ENCODE measurements around the gene PDE4D. TPM values are rescaled to one million over a fixed set of nuclear protein-coding genes. Genes with fewer than 3 reads are reported as not detected.

The PDE4D gene
- total and polyA plus RNA-seq, 2 donors (not counting 3 experiments of a cell fraction or from before 2014, with no cell fraction given), result 34.5 to 51.2 TPM

DNA sequence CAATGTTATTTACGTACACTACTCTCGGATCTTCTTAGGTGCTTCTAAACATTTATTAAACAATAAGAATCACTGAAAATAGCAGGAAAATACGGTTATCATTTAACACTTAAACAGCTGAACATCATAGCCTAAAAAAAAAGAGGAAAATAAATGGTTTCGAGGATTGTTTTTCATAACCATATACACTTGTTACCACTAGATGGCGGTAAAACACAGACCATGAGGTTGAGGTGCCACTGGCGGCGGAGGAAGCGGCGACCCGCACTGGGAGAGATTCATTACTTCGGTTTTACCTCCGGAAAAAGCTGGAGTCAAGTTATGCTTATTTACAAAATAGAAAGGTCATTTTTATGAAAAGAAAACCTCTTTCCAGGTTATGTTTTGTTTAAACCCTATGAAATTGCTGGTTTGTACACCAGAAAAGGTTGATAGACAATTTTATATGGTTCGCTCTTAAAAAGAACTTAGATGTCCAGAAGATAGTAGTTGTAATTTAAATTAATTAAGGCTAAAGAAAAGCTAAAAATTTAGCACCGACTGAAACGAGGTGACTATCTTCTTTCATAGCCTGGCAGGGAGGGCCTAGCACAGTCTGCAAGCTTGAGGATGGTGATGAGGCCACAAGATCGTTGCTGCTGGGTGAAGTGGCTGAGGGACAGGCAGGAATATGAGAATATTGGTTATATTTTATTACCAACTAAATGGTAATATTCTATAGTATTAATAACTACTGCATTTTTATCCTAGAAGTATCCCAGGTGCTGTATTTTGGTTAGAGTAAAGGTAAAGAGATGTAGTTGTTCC lies 704.9 kb downstream of the PDE4D start:
- TF ChIP-seq EZH2 (IDR thresholded peaks at IDR 0.05; ENCODE audit: borderline replicate concordance, low read depth, low read length, severe bottlenecking), result no peak
- TF ChIP-seq, protein P1, sequence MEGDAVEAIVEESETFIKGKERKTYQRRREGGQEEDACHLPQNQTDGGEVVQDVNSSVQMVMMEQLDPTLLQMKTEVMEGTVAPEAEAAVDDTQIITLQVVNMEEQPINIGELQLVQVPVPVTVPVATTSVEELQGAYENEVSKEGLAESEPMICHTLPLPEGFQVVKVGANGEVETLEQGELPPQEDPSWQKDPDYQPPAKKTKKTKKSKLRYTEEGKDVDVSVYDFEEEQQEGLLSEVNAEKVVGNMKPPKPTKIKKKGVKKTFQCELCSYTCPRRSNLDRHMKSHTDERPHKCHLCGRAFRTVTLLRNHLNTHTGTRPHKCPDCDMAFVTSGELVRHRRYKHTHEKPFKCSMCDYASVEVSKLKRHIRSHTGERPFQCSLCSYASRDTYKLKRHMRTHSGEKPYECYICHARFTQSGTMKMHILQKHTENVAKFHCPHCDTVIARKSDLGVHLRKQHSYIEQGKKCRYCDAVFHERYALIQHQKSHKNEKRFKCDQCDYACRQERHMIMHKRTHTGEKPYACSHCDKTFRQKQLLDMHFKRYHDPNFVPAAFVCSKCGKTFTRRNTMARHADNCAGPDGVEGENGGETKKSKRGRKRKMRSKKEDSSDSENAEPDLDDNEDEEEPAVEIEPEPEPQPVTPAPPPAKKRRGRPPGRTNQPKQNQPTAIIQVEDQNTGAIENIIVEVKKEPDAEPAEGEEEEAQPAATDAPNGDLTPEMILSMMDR (IDR thresholded peaks at IDR 0.05; ENCODE audit: extremely low read depth in 1 of 2, insufficient read depth in 1 of 2, low read depth in 1 of 2, low read length in 2 of 2), result peak; percentile 47 to 55
- TF ChIP-seq POLR2A (IDR thresholded peaks at IDR 0.05; ENCODE audit: low read depth, low read length), result no peak
- TF ChIP-seq MYC (IDR thresholded peaks at IDR 0.05; ENCODE audit: low read depth, low read length), result no peak
- no peak overlapping the region for H3K27ac ChIP-seq (ENCODE audit: insufficient read depth, low read depth, low read length)
- intact Hi-C loops (cut with micrococcal nuclease), result loop anchor here (1.0 to 5.0 kb wide), 5 partner anchors 180 to 612 kb away; no protein-coding TSS in a partner anchor
- peak overlapping the region; percentile 86 for H3K4me2 ChIP-seq (ENCODE audit: insufficient read depth, low read length)
- H3K9me3 ChIP-seq (replicated peaks; ENCODE audit: control insufficient read depth, insufficient read depth, low read length), result no peaks in the 10 kb centered on the region
- dilution Hi-C loops (cut with MboI; ENCODE audit: extremely low pct_ligation_motif_present, low sequenced_read_pairs), result no loop called here
- ChIA-PET CTCF (interaction anchor here (0.6 to 6.4 kb wide), 62 partner anchors 8 to 612 kb away, joined by 3 to 217 read pairs (median 6); no protein-coding TSS in a partner anchor), POLR2A (interaction anchor here (0.9 kb wide), 1 partner anchor 100 kb away, joined by 5 read pairs; no protein-coding TSS in a partner anchor)
- H4K20me1 ChIP-seq (replicated peaks; ENCODE audit: control insufficient read depth, extremely low read depth, insufficient read depth, low read length), result no peaks in the 10 kb centered on the region
- FAIRE-seq, result peak; percentile 89
- H3K4me1 ChIP-seq (ENCODE audit: control insufficient read depth, extremely low read depth, insufficient read depth, low read length), result peaks cover 4% of the 10 kb centered on the region
- peak overlapping the region; percentile 38 for H2AFZ ChIP-seq (ENCODE audit: low read depth, low read length)
- H3K27me3 ChIP-seq (ENCODE audit: control insufficient read depth in 2 of 2, insufficient read depth in 2 of 2, low read length in 2 of 2), result no peaks in the 10 kb centered on the region
- no peaks in the 10 kb centered on the region for H3K79me2 ChIP-seq (ENCODE audit: control insufficient read depth, insufficient read depth, low read length)
- BruUV-seq (replicated peaks), result no TSS peak
- peak; percentile 73 for DNase-seq (ENCODE audit: low read depth, low spot score)
- H3K36me3 ChIP-seq (ENCODE audit: control insufficient read depth in 2 of 2, extremely low read depth in 1 of 2, insufficient read depth in 2 of 2, low read length in 2 of 2), result no peaks in the 10 kb centered on the region
- H3K4me3 ChIP-seq (replicated peaks in 1 of 3; ENCODE audit: insufficient read depth in 1 of 3, low read depth in 1 of 3, low read length in 3 of 3), result peak overlapping the region in 1 of 3 experiments; percentile 33
- no peaks in the 10 kb centered on the region for H3K9me1 ChIP-seq (replicated peaks; ENCODE audit: control insufficient read depth, extremely low read depth, insufficient read depth, low read length)
- peak overlapping the region; percentile 11 for H3K9ac ChIP-seq (replicated peaks; ENCODE audit: extremely low read depth, insufficient read depth, low read length)

Measured in endothelial cell of umbilical vein (primary cell).